Transverse colon (tissue), 4 donors: ENCODE data around the gene GRAP2. TPM values are rescaled to one million over a fixed set of nuclear protein-coding genes. Genes with fewer than 3 reads are reported as not detected.
"Not testable (repeated sequence)": the region's sequence is repeated elsewhere in the genome, so short reads cannot be mapped to it uniquely, and the experiment has no call there.

Experiments used
- DNase-seq: peaks from one replicate; pipeline ENCODE4 v3.0.0-alpha.2; 2019
- H3K27ac ChIP-seq, 4 donors: fragments of 200-600 bp; sonication (generic); 2 replicates each; pipeline ENCODE4 v1.5.1; 2016 to 2018; ENCODE audit warnings: inconsistent platforms in 4 of 4
- H3K27me3 ChIP-seq: fragments of 200-600 bp; sonication (generic); 2 replicates; pipeline ENCODE4 v1.5.1; 2017; ENCODE audit warnings: inconsistent platforms
- H3K36me3 ChIP-seq, 4 donors: fragments of 200-600 bp; sonication (generic); 2 replicates each; pipeline ENCODE4 v1.5.1; 2017 to 2019; ENCODE audit warnings: inconsistent platforms in 4 of 4
- H3K4me1 ChIP-seq, 4 donors: fragments of 200-600 bp; sonication (generic); 2 replicates each; pipeline ENCODE4 v1.5.1; 2017 to 2020; ENCODE audit warnings: inconsistent platforms in 4 of 4
- H3K4me3 ChIP-seq, 4 donors: fragments of 200-600 bp; sonication (generic); 1 replicate in 1 of 4; 2 replicates in 3 of 4; pipeline versions ENCODE4 v1.5.1 to v1.6.1; 2017 to 2019; ENCODE audit warnings: inconsistent platforms in 4 of 4
- H3K9me3 ChIP-seq, 2 donors: fragments of 200-600 bp; sonication (generic); 2 replicates each; pipeline ENCODE4 v1.5.1; 2017 to 2019; ENCODE audit warnings: inconsistent platforms in 2 of 2
- EP300 ChIP-seq: sonication (generic); formaldehyde crosslinking; IDR thresholded peaks from one replicate; pipeline ENCODE4 v1.6.1; 2017; ENCODE audit warnings: antibody characterized with exemption, low read depth
- POLR2A ChIP-seq: fragments of 450-650 bp; IDR thresholded peaks from one replicate; pipeline ENCODE4 v1.6.1; 2016; ENCODE audit warnings: antibody characterized with exemption, mild to moderate bottlenecking, moderate library complexity
- POLR2AphosphoS5 ChIP-seq, 3 donors: sonication (generic); formaldehyde crosslinking; IDR thresholded peaks; one replicate each; pipeline ENCODE4 v1.6.1; 2016; ENCODE audit warnings: antibody characterized with exemption in 3 of 3
- WGBS, 2 donors: methylation state at CpG; one replicate each; pipeline ENCODE4 v1.1.5; 2018; ENCODE audit warnings: low coverage in 1 of 2; 5-methylcytosine and 5-hydroxymethylcytosine counted together
- in situ Hi-C, 4 donors: fragments of 200-750 bp; cut with MboI; loops; one replicate each; pipeline versions ENCODE4 v1.15.0 to v1.15.1; 2017; ENCODE audit warnings: low sequenced_read_pairs in 3 of 4, low pct_ligation_motif_present in 1 of 4, low pct_unique_long_range_greater_than_20kb in 1 of 4
- intact Hi-C: fragments of 100-400 bp; cut with DNase I; formaldehyde crosslinking; loops from one replicate; pipeline ENCODE4 v1.15.1; 2023; ENCODE audit warnings: low total_unique reads
- total RNA-seq, 4 donors: library from RNA; depleted of rRNA; stranded (reverse); fragments of >200 nt; gene quantifications; one replicate each; pipeline ENCODE4 v1.1.0, GENCODE V29; 2016
- TF ChIP-seq, protein P1 (sequence below), 5 experiments: fragments of 200-600 bp in 3 of 5; fragments of 450-650 bp in 2 of 5; sonication (generic) in 3 of 5; IDR thresholded peaks; 1 replicate in 2 of 5; 2 replicates in 3 of 5; pipeline ENCODE4 v1.5.1; 2016 to 2017; ENCODE audit warnings: antibody characterized with exemption in 5 of 5, inconsistent platforms in 3 of 5, mild to moderate bottlenecking in 2 of 5, moderate library complexity in 1 of 5

Gene GRAP2
- total RNA-seq, 4 donors from 2014 or later, result 0.60 to 28.4 (median 4.9) TPM

GRCh38 chr22:39947220-39948216 lies 46.6 kb downstream of the GRAP2 start:
- Histone ChIP-seq H3K9me3 (no peaks in the 10 kb centered on the region), H3K27me3 (no peaks in the 10 kb centered on the region), H3K4me3 (no peak overlapping the region), H3K36me3 (no peaks in the 10 kb centered on the region), H3K4me1 (no peaks in the 10 kb centered on the region), H3K27ac (no peak overlapping the region)
- no peak for TF ChIP-seq EP300
- TF ChIP-seq, protein P1, sequence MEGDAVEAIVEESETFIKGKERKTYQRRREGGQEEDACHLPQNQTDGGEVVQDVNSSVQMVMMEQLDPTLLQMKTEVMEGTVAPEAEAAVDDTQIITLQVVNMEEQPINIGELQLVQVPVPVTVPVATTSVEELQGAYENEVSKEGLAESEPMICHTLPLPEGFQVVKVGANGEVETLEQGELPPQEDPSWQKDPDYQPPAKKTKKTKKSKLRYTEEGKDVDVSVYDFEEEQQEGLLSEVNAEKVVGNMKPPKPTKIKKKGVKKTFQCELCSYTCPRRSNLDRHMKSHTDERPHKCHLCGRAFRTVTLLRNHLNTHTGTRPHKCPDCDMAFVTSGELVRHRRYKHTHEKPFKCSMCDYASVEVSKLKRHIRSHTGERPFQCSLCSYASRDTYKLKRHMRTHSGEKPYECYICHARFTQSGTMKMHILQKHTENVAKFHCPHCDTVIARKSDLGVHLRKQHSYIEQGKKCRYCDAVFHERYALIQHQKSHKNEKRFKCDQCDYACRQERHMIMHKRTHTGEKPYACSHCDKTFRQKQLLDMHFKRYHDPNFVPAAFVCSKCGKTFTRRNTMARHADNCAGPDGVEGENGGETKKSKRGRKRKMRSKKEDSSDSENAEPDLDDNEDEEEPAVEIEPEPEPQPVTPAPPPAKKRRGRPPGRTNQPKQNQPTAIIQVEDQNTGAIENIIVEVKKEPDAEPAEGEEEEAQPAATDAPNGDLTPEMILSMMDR (IDR thresholded peaks at IDR 0.05), result no peak
- in situ Hi-C loops (no loop called here), intact Hi-C loops (no loop called here)
- no peak for DNase-seq
- 80 to 88% methylated on average over 1 to 8 of the region's 8 CpGs for WGBS, 2 donors

DNA sequence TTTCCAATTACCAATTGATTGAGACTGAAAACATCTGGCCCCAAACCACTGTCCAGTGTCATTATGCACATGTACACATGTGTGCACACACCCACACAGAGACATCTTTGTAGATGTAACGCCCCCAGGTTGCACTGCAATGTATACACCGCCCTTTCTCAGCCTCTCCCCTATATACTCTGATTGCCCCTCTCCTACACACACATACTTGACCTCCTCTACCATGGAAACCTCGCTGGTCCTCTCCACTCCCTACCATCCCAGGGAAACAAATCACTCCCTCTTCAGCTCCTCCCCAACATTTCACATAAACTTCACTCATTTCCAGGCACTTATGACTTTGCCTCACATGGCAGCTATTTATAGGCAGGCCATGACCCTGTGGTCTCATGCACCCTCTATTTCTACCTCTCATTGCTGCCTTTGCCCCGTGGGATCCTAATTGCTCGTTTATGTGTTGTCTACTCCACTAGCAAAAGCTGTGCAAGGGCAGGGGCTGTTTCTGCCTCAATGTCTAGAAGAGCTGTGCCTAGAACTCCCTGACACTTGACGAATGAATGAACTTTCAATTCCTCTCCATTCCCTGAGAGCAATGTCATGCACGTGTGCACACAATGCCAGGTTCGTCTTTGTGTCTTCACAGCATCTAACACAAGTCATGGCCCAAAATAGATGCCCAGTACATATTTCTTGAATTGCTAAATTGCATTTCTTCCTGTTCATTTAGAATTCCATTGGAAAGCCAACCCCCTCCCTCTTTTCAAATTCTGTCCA lies 49.3 kb downstream of the GRAP2 start:
- peaks cover 0 to 13% (median 0%) of the 10 kb centered on the region in 4 donors for H3K4me1 ChIP-seq
- no peak overlapping the region for H3K27ac ChIP-seq
- DNase-seq, result no peak
- TF ChIP-seq, protein P1 (IDR thresholded peaks at IDR 0.05), result no peak
- TF ChIP-seq POLR2A (no peak), EP300 (no peak), POLR2AphosphoS5 (IDR thresholded peaks at IDR 0.05) (no peak)
- peaks cover 4% of the 10 kb centered on the region for H3K27me3 ChIP-seq
- 78 to 84% methylated on average over 8 of the region's 8 CpGs for WGBS, 2 donors
- no peaks in the 10 kb centered on the region for H3K36me3 ChIP-seq
- in situ Hi-C loops, result no loop called here
- H3K4me3 ChIP-seq, result no peak overlapping the region
- H3K9me3 ChIP-seq, result no peaks in the 10 kb centered on the region
- intact Hi-C loops, result no loop called here

DNA sequence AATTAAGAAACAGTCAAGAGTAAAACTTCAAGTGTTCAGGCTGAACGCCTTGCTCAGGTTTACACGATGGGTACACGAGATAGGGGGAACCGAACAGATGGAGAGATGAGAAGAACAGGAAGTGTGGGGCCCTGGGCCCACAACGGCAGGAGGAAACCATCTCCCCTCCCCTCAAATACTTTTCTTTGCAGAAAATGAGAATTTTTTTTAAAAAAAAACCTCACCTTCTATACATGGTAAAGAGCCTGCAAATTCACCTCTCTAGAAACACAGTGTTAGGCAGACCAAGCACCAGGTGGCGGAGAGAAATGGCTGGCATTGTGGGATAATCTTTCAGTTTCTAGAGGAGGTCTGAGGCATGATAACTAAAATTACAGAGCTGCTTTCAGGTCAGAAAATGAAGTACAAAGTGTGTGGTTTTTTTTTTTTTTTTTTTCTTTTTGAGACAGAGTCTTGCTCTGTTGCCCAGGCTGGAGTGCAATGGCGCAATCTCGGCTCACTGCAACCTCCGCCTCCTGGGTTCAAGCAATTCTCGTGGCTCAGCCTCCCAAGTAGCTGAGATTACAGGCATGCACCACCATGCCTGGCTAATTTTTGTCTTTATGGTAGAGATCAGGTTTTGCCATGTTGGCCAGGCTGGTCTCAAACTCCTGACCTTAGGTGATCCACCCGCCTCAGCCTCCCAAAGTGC lies 50.9 kb downstream of the GRAP2 start:
- H3K36me3 ChIP-seq, in situ Hi-C loops, H3K27ac ChIP-seq, DNase-seq, intact Hi-C loops, H3K4me3 ChIP-seq, H3K27me3 ChIP-seq, H3K9me3 ChIP-seq: not testable (repeated sequence)
- WGBS, 2 donors, result 74 to 81% methylated on average over 7 to 11 of the region's 11 CpGs
- H3K4me1 ChIP-seq, result peaks cover 0 to 13% (median 0%) of the 10 kb centered on the region in 4 donors

DNA sequence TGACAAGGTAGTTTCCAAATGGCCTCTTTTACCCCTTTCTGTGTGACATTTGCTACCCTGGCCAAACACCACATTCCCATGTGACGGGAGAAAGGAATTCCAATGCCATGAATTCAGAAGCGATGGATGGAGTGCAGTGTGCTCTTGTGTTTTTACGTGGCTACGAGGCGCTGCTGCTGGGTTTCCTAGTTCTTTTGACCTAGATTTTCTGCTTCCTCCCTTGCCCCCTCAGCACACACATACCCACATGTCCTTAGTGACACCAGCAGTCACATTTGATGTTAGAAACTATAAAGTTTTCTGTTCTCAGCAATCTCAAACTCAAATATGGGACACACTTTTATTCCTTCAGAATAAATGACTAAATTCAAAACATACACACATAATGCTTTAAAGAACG lies 51.5 kb downstream of the GRAP2 start:
- Histone ChIP-seq H3K36me3 (no peaks in the 10 kb centered on the region), H3K27ac (no peak overlapping the region), H3K27me3 (peaks cover 4% of the 10 kb centered on the region), H3K9me3 (no peaks in the 10 kb centered on the region), H3K4me1 (peaks cover 0 to 13% (median 0%) of the 10 kb centered on the region in 4 donors), H3K4me3 (no peak overlapping the region)
- DNase-seq, result no peak
- intact Hi-C loops (no loop called here), in situ Hi-C loops (no loop called here)
- WGBS, 2 donors, result 50 to 90% methylated on average over 1 to 6 of the region's 6 CpGs
- TF ChIP-seq, protein P1 (IDR thresholded peaks at IDR 0.05), result no peak
- TF ChIP-seq POLR2AphosphoS5 (IDR thresholded peaks at IDR 0.05), result no peak
- TF ChIP-seq EP300, result no peak
- no peak for TF ChIP-seq POLR2A
